ENCODE measurements around the gene CDCP2.

CDCP2 gene

GRCh38 chr1:54120698-54121481 lies 31.9 kb downstream of the CDCP2 start:
- no peak for TF ChIP-seq CTCF (IDR thresholded peaks at IDR 0.05; ENCODE audit: borderline replicate concordance, control extremely low read depth, extremely low read depth, insufficient read depth, missing control alignments)
- in situ Hi-C loops (cut with MboI; ENCODE audit: low sequenced_read_pairs, unreplicated experiment), result loop anchor here (25.0 kb wide), 1 partner anchor 366 kb away; no protein-coding TSS in a partner anchor

DNA sequence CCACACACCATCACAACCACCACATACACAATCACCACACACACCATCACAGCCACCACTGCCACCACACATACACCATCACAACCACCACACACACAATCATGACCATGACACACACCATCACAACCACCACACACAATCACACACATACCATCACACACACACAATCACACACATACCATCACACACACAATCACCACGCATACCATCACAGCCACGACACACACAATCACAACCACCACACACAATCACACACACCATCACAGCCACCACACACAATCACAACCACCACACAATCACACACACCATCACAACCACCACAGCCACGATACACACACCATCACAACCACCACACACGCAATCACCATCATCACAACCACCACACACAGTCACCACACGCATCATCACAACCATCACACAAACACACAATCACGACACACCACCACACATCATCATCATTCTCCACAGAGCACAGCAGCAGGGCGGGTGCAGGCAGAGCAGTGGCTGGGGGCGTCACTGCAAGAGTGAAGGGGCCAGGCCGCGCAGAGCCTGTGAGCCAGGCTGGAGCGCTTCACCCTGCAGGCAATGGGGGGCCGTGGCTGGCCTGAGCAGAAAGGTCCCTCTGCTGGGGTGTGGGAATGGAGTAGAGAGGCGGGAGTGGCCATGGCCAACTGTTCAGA lies 32.6 kb downstream of the CDCP2 start:
- in situ Hi-C loops (cut with MboI; ENCODE audit: low sequenced_read_pairs, unreplicated experiment), result loop anchor here (25.0 kb wide), 1 partner anchor 367 kb away; no protein-coding TSS in a partner anchor
- no peak for TF ChIP-seq CTCF (IDR thresholded peaks at IDR 0.05; ENCODE audit: borderline replicate concordance, control extremely low read depth, extremely low read depth, insufficient read depth, missing control alignments)
- no peak for DNase-seq (ENCODE audit: low spot score)

More at GRCh38 chr1:54120698-54121481, 31.9 kb downstream of the CDCP2 start:
- DNase-seq (ENCODE audit: low spot score), result no peak

GRCh38 chr1:54118704-54119103 lies 34.1 kb downstream of the CDCP2 start:
- DNase-seq (ENCODE audit: low spot score), result no peak
- in situ Hi-C loops (cut with MboI; ENCODE audit: low sequenced_read_pairs, unreplicated experiment), result loop anchor here (25.0 kb wide), 1 partner anchor 369 kb away; no protein-coding TSS in a partner anchor
- TF ChIP-seq CTCF (IDR thresholded peaks at IDR 0.05; ENCODE audit: borderline replicate concordance, control extremely low read depth, extremely low read depth, insufficient read depth, missing control alignments), result no peak

DNA sequence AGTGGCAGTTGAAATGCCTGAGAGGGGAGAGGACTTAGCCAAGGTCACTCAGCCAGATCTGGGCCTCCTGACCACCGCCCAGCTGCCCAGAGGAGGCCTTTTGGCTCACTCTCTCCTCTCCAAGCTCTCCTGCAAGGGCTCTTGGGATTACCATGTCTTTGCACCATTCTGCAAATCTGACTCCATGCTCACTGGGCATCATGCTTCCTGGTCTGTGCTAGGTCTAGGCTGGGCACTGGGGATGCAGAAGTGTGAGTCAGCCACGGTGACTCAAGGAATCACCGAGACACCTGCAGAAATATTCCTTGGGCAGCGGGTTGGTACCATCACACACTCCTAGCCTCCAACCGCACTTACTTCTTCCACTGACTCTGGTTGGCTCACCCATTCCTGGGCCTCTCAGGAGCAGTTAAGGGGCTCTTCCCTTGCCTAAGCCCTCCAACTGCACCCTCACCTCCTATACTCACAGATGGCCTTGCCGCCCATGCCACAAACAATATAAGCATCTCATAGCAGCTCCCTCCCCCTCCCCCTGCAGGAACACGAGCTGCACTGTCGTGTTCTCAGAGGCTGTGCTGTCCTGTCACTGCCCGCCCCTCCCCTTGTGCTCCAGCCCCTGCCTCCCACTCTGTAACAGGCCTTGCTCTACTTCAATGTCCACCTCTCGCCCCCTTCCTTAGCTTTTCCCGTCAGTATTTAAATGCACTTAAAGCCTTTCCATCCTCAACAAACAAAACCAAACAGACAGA lies 34.8 kb downstream of the CDCP2 start:
- TF ChIP-seq CTCF (IDR thresholded peaks at IDR 0.05; ENCODE audit: borderline replicate concordance, control extremely low read depth, extremely low read depth, insufficient read depth, missing control alignments), result no peak
- in situ Hi-C loops (cut with MboI; ENCODE audit: low sequenced_read_pairs, unreplicated experiment), result loop anchor here (25.0 kb wide), 1 partner anchor 369 kb away; no protein-coding TSS in a partner anchor
- no peak for DNase-seq (ENCODE audit: low spot score)

GRCh38 chr1:54115520-54115919 lies 37.3 kb downstream of the CDCP2 start:
- in situ Hi-C loops (cut with MboI; ENCODE audit: low sequenced_read_pairs, unreplicated experiment), result loop anchor here (25.0 kb wide), 1 partner anchor 372 kb away; no protein-coding TSS in a partner anchor
- TF ChIP-seq CTCF (IDR thresholded peaks at IDR 0.05; ENCODE audit: borderline replicate concordance, control extremely low read depth, extremely low read depth, insufficient read depth, missing control alignments), result no peak
- no peak for DNase-seq (ENCODE audit: low spot score)

DNA sequence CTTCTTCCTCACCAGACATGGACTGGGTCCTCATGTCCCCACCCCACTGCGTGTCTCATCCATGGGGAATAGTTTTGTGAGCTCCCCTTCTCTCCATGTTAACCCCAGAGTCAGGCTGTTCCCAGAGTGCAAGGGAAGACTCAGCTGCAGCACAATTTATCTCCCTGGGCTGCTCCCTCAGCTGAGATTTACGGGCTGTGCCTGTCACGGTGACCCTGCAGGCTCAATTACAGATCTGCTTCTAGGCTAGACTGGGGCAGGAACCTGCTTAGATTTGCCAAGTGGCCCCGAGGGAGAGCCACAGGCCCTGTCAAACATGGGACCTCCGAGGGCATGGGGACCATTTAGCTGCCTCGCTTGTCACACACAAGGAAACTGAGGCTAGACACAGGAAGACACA lies 37.8 kb downstream of the CDCP2 start:
- no peak for DNase-seq (ENCODE audit: low spot score)
- in situ Hi-C loops (cut with MboI; ENCODE audit: low sequenced_read_pairs, unreplicated experiment), result loop anchor here (25.0 kb wide), 1 partner anchor 372 kb away; no protein-coding TSS in a partner anchor

More for the DNA sequence above, 37.8 kb downstream of the CDCP2 start:
- no peak for TF ChIP-seq CTCF (IDR thresholded peaks at IDR 0.05; ENCODE audit: borderline replicate concordance, control extremely low read depth, extremely low read depth, insufficient read depth, missing control alignments)

Measured in GM13976 (cell line).